HFF-Myc (cell line): ENCODE results near the gene SLC5A5.

Experiments used
- DNase-seq: peaks from one replicate; pipeline ENCODE4 v3.0.0-alpha.2; 2011; ENCODE audit warnings: low read depth; ENCODE audit errors: extremely low read depth
- H3K4me3 ChIP-seq: replicated peaks from 2 replicates; pipeline ENCODE4 v1.5.1; 2011; ENCODE audit warnings: low read depth, mild to moderate bottlenecking, control low read depth, low read length
- CTCF ChIP-seq: IDR thresholded peaks from 2 replicates; pipeline ENCODE4 v1.5.1; 2012; ENCODE audit warnings: mild to moderate bottlenecking, low read depth, low read length, control low read depth; ENCODE audit errors: missing control alignments

SLC5A5 gene

GRCh38 chr19:17860331-17860992 is 11.3 kb upstream of the SLC5A5 start:
- peak overlapping the region; percentile 92 for H3K4me3 ChIP-seq
- TF ChIP-seq CTCF, result no peak
- no peak for DNase-seq

DNA sequence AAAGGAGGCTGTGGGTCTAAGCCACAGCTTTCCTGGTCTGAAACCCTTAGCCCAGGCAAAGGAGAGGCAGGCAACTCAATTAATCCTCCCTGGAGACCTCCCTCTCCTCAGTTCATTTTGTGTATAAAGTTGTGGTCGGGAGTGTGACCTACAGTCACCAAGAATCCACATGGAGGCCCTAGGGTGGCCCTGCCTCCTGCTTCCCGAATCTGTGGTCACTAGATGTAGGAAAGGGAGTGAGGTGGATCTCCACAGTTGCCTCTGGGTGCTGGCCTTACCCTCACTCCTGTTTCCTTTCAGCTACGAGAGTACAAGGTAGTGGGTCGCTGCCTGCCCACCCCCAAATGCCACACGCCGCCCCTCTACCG is 10.8 kb upstream of the SLC5A5 start:
- TF ChIP-seq CTCF, result no peak
- peak overlapping the region; percentile 92 for H3K4me3 ChIP-seq
- no peak for DNase-seq

DNA sequence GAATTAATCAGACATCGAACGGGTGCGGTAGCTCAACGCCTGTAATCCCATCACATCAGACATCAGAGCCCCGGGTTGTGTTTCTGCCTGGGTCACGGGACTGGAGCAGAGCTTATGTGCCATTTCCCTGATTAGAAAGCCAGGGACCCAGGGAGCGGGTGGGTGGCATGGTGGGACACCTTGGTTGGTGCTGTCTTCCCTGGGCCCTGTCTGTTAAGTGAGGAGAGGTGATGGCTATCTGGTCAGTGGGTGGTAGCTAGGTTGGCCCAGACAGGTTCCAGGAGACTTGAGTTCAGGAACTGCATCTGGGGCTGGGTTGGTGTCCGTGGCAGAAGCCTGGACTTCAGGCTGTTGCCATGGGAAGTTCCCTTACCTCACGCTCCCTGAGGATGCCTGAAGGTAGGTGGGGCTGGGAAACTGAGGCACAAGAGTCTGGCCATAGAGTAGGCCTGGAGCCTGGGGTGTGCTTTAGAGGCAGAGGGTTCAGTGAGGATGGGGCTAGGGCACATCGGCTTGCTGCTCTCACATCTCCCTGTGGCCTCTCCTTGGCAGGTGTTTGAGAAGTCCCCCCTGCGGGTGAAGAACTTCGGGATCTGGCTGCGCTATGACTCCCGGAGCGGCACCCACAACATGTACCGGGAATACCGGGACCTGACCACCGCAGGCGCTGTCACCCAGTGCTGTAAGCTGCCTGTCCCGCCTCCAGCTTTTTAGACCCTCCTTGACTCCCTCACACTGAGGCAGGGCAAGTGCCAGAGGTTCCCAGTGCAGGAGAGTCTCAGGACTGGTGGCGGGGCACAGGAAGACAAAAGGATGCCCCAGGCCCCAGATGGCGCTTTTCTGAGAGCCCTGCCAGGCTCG is 10.0 kb upstream of the SLC5A5 start:
- no peak for DNase-seq
- H3K4me3 ChIP-seq, result peak overlapping the region; percentile 92
- no peak for TF ChIP-seq CTCF

- peak overlapping the region; percentile 92 for H3K4me3 ChIP-seq
- no peak for TF ChIP-seq CTCF
- DNase-seq, result no peak
Observed at GRCh38 chr19:17862711-17863519, 8.8 kb upstream of the SLC5A5 start.

DNA sequence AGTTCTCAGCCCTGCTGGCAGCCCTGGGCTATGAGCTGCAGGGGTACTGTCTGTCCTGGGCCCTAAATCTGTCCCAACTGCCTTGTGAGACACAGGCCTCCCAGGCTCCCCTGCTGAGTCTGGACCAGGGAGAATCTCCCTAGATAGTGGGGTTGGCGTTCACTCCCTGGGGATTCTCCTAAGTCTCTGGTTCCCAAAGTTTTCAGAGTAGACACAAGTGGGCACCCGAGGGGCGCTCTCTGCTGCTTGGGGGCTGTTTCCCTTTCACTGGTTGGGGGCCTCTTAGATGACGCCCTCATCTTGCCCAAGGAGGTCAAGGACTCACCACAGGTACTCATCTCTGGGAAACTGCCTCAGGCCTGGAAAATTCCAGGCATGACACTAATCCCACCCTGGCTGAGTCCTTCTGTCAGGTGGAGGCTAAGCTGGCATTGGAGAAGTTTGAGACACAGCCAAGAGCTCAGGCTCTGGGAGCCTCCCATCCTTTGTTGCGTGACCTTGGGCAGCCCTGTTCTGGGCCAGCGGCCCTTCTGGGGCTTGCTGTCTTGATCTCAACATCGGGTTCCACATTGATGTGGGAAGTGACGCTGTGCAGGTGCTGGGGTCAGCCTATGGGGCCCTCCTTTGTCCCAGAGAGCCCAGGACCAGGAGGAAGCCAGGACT is 8.1 kb upstream of the SLC5A5 start:
- TF ChIP-seq CTCF, result no peak
- no peak overlapping the region for H3K4me3 ChIP-seq
- no peak for DNase-seq
